Midbrain (tissue), 1 donor: Measurements from ENCODE around the gene LMO2.
"Not testable (repeated sequence)": the region's sequence is repeated elsewhere in the genome, so short reads cannot be mapped to it uniquely, and the experiment has no call there.

ENCODE experiments used
- DNase-seq: peaks from one replicate; lab custom pipeline; 2025; lab: John Stamatoyannopoulos, UW

Gene LMO2

GRCh38 chr11:33891714-33892327 is at the start of gene LMO2:
Gene LMO2, minus strand, starts transcription at chr11:33892076. Its CDS starts 22,360 bp downstream, at chr11:33869716.
- no peak for DNase-seq

GRCh38 chr11:33940538-33940815 is 48.6 kb upstream of the LMO2 start:
- DNase-seq, result no peak

- DNase-seq, result no peak
Observed at GRCh38 chr11:33936725-33937604, 45.1 kb upstream of the LMO2 start.

- DNase-seq, result no peak
Observed at GRCh38 chr11:33935461-33936456, 43.9 kb upstream of the LMO2 start.

DNA sequence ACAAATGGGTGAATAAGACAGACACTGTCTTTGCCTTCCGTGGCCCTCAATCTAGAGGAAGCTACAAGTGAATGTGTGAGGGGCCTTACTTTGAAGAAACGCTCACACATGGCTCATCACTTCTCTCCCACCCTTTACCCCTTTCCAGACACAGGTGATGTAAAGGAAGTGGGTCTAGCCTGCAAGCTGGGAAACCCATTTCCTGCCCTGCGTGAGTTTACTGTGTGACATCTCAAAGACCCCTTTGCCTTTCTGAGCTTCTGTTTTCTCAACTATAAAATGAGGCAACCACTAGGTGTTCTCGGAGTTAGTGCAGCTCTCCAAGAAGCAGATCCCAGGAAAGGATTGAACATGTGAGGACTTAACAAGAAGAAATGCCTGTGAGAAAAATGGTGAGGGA is 43.1 kb upstream of the LMO2 start:
- DNase-seq, result no peak

- DNase-seq, result no peak
Observed at GRCh38 chr11:33934450-33934849, 42.6 kb upstream of the LMO2 start.

GRCh38 chr11:33933602-33934001 is 41.7 kb upstream of the LMO2 start:
- no peak for DNase-seq

GRCh38 chr11:33932721-33933120 is 40.8 kb upstream of the LMO2 start:
- no peak for DNase-seq

DNA sequence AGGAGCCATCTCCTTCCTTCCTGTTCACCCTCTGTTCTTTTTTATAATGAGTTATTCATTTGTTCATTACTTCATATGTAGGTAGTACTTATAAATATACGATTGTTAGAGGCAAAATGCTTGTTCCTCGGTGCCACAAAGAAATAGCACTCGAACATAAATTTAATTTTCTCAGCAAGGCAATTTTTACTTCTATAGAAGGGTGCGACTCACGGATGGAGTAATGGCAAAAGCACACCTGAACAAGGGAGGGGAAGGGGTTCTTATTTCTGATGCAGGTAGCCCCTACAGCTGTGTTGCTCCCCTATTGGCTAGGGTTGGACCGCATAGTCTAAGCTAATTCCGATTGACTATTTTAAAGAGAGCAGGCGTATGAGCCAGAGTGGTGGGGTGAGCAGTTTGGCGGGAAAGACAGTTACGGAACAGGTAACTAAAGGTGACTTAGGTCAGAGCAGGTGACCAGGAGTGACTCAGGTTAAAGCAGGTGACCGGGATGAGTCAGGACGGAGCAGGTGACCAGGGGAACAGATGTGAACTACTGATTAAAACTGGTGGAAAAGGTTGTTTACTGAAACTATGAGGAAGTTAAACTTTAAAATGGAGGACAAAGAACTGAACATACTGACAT is 40.0 kb upstream of the LMO2 start:
- DNase-seq, result not testable (repeated sequence)

DNA sequence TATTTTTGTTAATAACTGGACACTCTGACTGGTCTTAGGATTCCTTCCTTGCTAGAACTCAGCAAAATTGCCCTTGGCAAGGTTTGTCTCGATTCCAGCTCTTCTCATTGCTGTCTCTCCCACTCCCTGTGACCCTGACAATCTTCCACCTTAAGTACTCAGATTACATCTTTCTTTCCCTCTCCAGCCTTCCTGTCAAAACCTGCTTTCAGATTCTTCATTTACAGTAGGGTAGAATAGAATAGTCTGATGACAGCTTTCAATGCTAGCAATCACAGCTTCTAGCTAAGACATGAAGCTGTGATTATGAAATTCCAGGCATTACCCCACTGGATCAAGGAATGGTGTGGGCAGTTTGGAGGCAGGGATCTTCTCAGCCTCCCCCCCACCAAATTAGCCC is 39.2 kb upstream of the LMO2 start:
- no peak for DNase-seq

DNA sequence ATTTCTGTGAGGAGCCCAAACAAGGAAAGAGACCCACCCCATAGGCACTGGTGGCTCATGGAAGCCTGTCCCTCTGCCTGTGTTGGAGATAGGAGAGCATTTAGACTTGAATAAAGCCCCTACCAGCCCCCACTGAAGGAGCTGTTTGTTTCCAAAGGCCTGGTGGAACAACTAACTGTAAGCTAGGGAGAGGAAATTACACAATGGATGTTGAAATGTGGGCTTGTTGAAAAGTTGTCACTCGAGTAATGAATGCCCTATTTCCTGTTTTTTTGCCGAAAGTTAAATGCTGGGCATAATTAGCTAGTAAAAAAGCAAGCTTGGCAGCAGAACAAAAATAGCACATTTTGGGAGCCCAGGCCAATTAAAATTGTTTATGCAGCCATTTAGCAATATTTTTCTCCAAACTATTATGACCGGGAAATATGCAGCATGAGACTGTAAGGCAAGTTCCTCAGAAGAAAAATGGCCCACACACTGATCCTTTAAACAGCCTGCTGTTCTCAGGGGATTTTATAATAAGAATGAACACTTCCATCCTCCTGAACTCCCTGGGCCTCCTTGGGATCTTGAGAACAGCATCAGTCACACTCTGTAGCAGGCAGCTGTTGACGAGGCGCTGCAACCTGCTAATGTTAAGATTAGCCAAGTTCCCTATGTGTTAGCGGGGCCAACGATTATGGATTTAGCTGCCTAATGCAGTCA is 38.6 kb upstream of the LMO2 start:
- no peak for DNase-seq

DNA sequence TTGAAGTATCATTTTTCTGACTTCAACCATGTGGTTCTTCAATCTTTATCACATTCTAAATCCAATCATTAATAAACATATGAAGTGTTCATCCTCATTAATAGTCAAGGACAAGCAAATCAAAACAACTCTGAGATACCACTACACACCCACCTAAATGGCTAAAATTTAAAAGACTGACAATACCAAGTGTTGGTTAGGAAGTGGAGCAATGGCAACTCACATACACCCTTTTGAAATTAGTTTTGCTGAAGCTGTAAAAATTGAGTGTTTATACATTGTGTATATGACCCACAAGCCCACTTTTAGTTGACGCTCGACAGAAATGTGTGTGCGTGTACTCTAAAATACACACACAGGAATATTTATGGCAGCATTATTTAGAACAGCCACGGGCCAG is 36.7 kb upstream of the LMO2 start:
- DNase-seq, result no peak

GRCh38 chr11:33926671-33927552 is 35.0 kb upstream of the LMO2 start:
- no peak for DNase-seq

GRCh38 chr11:33924341-33924740 is 32.5 kb upstream of the LMO2 start:
- DNase-seq, result no peak

GRCh38 chr11:33923626-33924025 is 31.8 kb upstream of the LMO2 start:
- no peak for DNase-seq

DNA sequence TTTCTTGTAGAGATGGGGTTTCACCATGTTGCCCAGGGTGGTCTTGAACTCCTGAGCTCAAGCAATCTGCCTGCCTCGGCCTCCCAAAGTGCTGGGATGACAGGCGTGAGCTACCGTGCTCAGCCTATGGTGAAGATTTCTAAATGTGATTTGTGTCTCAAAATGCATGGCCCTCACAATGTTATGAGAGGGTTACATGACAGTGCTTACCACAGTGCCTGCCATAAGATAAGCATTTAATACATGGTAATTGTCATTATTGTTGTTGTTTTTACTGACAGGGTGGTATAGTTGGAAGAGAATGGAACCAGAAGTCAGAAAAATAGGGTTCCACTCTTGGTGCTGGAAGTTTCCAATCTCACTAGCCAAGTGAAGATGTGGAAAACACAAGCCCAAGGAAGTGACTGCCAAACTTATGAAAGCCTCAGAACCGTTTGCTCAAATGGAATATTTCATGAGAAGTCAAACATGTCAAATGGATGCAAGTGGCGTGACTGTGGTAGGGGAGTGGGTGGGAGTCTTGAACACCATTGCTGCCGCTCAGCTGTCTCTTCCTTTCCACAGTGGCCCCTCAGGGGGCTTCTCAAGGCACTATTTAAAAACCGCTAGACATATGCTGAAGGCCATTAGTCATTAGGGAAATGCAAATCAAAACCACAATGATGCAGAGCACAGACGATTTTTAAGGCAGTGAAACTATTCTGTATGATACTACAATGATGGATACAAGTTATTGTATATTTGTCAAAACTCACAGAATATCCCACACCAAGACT is 29.1 kb upstream of the LMO2 start:
- no peak for DNase-seq

- DNase-seq, result no peak
Observed at GRCh38 chr11:33919645-33920044, 27.8 kb upstream of the LMO2 start.

DNA sequence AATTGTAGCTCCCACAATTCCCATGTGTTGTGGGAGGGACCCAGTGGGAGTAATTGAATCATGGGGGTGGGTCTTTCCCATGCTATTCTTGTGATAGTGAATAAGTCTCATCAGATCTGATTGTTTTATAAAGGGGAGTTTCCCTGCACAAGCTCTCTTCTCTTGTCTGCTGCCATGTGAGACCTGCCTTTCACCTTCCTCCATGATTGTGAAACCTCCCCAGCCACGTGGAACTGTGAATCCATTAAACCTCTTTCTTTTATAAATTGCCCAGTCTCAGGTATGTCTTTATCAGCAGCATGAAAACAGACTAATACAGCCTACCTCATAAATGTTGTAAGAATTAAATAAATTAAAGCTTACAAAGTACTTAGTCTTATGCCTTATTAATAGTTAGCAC is 25.5 kb upstream of the LMO2 start:
- not testable (repeated sequence) for DNase-seq

GRCh38 chr11:33916736-33917135 is 24.9 kb upstream of the LMO2 start:
- no peak for DNase-seq

DNA sequence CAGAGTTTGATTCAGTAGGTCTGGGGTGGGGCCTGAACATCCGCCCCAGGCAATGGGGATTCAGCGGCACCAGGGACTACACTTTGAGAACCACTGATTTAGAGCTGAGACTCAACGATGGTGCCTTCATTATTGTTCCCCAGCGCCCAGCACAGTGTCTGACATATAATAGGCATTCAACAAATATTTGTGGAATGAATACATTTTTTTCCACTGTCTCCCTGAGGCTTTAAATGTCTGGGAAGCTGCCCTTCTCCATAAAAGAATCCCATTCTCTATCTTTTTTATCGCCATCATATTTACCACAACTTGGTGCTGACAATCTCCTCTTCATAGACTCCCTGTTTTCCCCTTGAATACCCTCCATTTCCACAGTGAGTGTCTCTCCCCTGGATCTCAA is 23.6 kb upstream of the LMO2 start:
- DNase-seq, result no peak
